B cell (primary cell): ENCODE measurements around the gene SPEF1. TPM values are rescaled to one million over a fixed set of nuclear protein-coding genes. Genes with fewer than 3 reads are reported as not detected.
A peak's percentile ranks its signal among the peaks of the same experiment; 100 is the strongest.

Experiments
- ATAC-seq: fragments of 200-7000 bp; cut with Tn5 transposase; one replicate; pipeline ENCODE4 v1.10.0; 2021; ENCODE audit warnings: low read depth, mild to moderate bottlenecking, moderate number of reproducible peaks, moderate library complexity
- CTCF ChIA-PET: fragments of 350-600 bp; sonication (Branson Sonifier 250); formaldehyde crosslinking; loops from one replicate; lab custom pipeline; 2021; ENCODE audit warnings: antibody characterized with exemption, inconsistent platforms; lab: Charles Lee
- POLR2A ChIA-PET: fragments of 350-600 bp; sonication (Branson Sonifier 250); formaldehyde crosslinking; loops from one replicate; lab custom pipeline; 2021; ENCODE audit warnings: antibody characterized with exemption; lab: Charles Lee
- DNase-seq: peaks from one replicate; pipeline ENCODE4 v3.0.0; 2013
- H2AFZ ChIP-seq: 2 replicates; pipeline ENCODE4 v1.6.1; 2012; ENCODE audit warnings: mild to moderate bottlenecking, low read depth, low read length; ENCODE audit not compliant: insufficient read depth, poor library complexity, severe bottlenecking
- H3K27ac ChIP-seq, 2 donors: 1 replicate in 1 of 2; 2 replicates in 1 of 2; pipeline ENCODE4 v1.5.1; 2012 to 2013; ENCODE audit warnings: low read length in 2 of 2, mild to moderate bottlenecking in 2 of 2, moderate library complexity in 1 of 2
- H3K27me3 ChIP-seq, 4 experiments: fragments of 200-600 bp in 1 of 4; sonication (generic) in 1 of 4; replicated peaks in 1 of 4; 1 replicate in 2 of 4; 2 replicates in 2 of 4; pipeline versions ENCODE4 v1.6.1 to v1.7.0; 2013 to 2016; ENCODE audit warnings: low read length in 3 of 4, mild to moderate bottlenecking in 2 of 4, mixed read lengths in 1 of 4, moderate library complexity in 1 of 4; ENCODE audit not compliant: insufficient read depth in 4 of 4, control insufficient read depth in 3 of 4; ENCODE audit errors: control extremely low read depth in 1 of 4
- H3K36me3 ChIP-seq, 2 experiments: replicated peaks in 1 of 2; 1 replicate in 1 of 2; 2 replicates in 1 of 2; pipeline versions ENCODE4 v1.6.1 to v1.7.1; 2013; ENCODE audit warnings: low read length in 1 of 2; ENCODE audit not compliant: insufficient read depth in 2 of 2, control insufficient read depth in 1 of 2; ENCODE audit errors: control extremely low read depth in 1 of 2, extremely low read depth in 1 of 2
- H3K4me1 ChIP-seq, 2 donors: fragments of 200-600 bp in 1 of 2; sonication (generic) in 1 of 2; 1 replicate in 1 of 2; 2 replicates in 1 of 2; pipeline versions ENCODE4 v1.5.1 to v1.6.1; 2013 to 2017; ENCODE audit warnings: low read length in 2 of 2; ENCODE audit not compliant: control insufficient read depth in 2 of 2, insufficient read depth in 2 of 2
- H3K4me2 ChIP-seq: replicated peaks from 2 replicates; pipeline ENCODE3; 2012; ENCODE audit warnings: mild to moderate bottlenecking, low read depth, low read length; ENCODE audit not compliant: poor library complexity, severe bottlenecking
- H3K4me3 ChIP-seq, 5 experiments: fragments of 200-600 bp in 1 of 5; sonication (generic) in 1 of 5; 1 replicate in 3 of 5; 2 replicates in 2 of 5; pipeline versions ENCODE4 v1.5.1 to v1.7.0; 2011 to 2016; ENCODE audit warnings: low read length in 4 of 5, mild to moderate bottlenecking in 4 of 5, low read depth in 2 of 5, control low read depth in 1 of 5, moderate library complexity in 1 of 5; ENCODE audit not compliant: insufficient read depth in 1 of 5; ENCODE audit errors: control extremely low read depth in 1 of 5, extremely low read depth in 1 of 5
- H3K79me2 ChIP-seq: fragments of 200-600 bp; sonication (generic); one replicate; pipeline ENCODE4 v1.6.0; 2016; ENCODE audit warnings: low read length; ENCODE audit not compliant: control insufficient read depth, insufficient read depth
- H3K9ac ChIP-seq: fragments of 200-600 bp; sonication (generic); 2 replicates; pipeline ENCODE4 v1.6.1; 2017; ENCODE audit warnings: mild to moderate bottlenecking, low read length, moderate library complexity
- H3K9me3 ChIP-seq, 3 donors: one replicate each; pipeline versions ENCODE4 v1.6.1 to v1.7.1; 2013; ENCODE audit warnings: low read length in 2 of 3; ENCODE audit not compliant: control insufficient read depth in 2 of 3, insufficient read depth in 1 of 3; ENCODE audit errors: control extremely low read depth in 1 of 3
- H4K20me1 ChIP-seq: 2 replicates; pipeline ENCODE4 v1.6.0; 2012; ENCODE audit warnings: mild to moderate bottlenecking, low read length; ENCODE audit not compliant: insufficient read depth, control insufficient read depth, poor library complexity, severe bottlenecking
- H3K27ac Mint-ChIP-seq: one replicate; pipeline ENCODE4 v1.8.0; 2021; ENCODE audit warnings: mixed read lengths
- H3K27me3 Mint-ChIP-seq: one replicate; pipeline ENCODE4 v1.8.0; 2021; ENCODE audit warnings: mixed read lengths
- H3K4me1 Mint-ChIP-seq: one replicate; pipeline ENCODE4 v1.8.0; 2021; ENCODE audit warnings: mixed read lengths
- H3K4me3 Mint-ChIP-seq: one replicate; pipeline ENCODE4 v1.8.0; 2021; ENCODE audit warnings: mixed read lengths
- H3K9me3 Mint-ChIP-seq: one replicate; pipeline ENCODE4 v1.8.0; 2022; ENCODE audit warnings: mixed read lengths; ENCODE audit not compliant: insufficient read depth
- CTCF ChIP-seq: fragments of 200-600 bp; IDR thresholded peaks from one replicate; pipeline ENCODE4 v1.8.0; 2022; ENCODE audit warnings: antibody characterized with exemption, mild to moderate bottlenecking
- EZH2 ChIP-seq: IDR thresholded peaks from 2 replicates; pipeline ENCODE4 v1.6.1; 2012; ENCODE audit warnings: borderline replicate concordance, low read depth, mild to moderate bottlenecking, moderate library complexity, low read length; ENCODE audit not compliant: insufficient read depth, poor library complexity, severe bottlenecking
- WGBS: methylation state at CpG from one replicate; pipeline ENCODE4 v1.1.5; 2013; ENCODE audit warnings: missing lambda C conversion rate; ENCODE audit not compliant: insufficient coverage; 5-methylcytosine and 5-hydroxymethylcytosine counted together
- intact Hi-C: fragments of 100-400 bp; cut with micrococcal nuclease; formaldehyde crosslinking; loops from one replicate; pipeline ENCODE4 v1.10.0; 2022
- polyA plus RNA-seq: library from polyadenylated mRNA; depleted of rRNA; stranded (reverse); fragments of >200 nt; gene quantifications from 2 replicates; pipeline ENCODE4 v1.2.3, GENCODE V29; 2012
- total RNA-seq, 2 donors: library from RNA; stranded (reverse); fragments of 120-200 nt in 1 of 2; gene quantifications; 1 replicate in 1 of 2; 2 replicates in 1 of 2; pipeline versions ENCODE4 v1.2.3 to v1.2.4, GENCODE V29; 2013 to 2022

SPEF1 gene
- total and polyA plus RNA-seq, 2 donors (not counting 1 experiment from before 2014, with no cell fraction given), result not detected

GRCh38 chr20:3759884-3760283, 21.4 kb downstream of the SPEF1 start:
- peak overlapping the region; percentile 59 for H3K27ac Mint-ChIP-seq
- no peak for TF ChIP-seq EZH2
- no peak for TF ChIP-seq CTCF
- peaks cover 16% of the 10 kb centered on the region for H3K79me2 ChIP-seq

GRCh38 chr20:3759316-3759823, 21.9 kb downstream of the SPEF1 start:
- Mint-ChIP-seq H3K9me3 (no peaks in the 10 kb centered on the region), H3K27me3 (no peaks in the 10 kb centered on the region), H3K4me3 (no peak overlapping the region), H3K27ac (peak overlapping the region; percentile 59), H3K4me1 (peaks cover 14% of the 10 kb centered on the region)
- WGBS, result 96% methylated on average over 10 of the region's 11 CpGs
- TF ChIP-seq EZH2 (no peak), CTCF (no peak)
- DNase-seq, result no peak
- H3K27me3 ChIP-seq, result no peaks in the 10 kb centered on the region
- H3K4me1 ChIP-seq, result peaks cover 5 to 12% of the 10 kb centered on the region in 2 donors
- peaks cover 0 to 4% (median 0%) of the 10 kb centered on the region in 3 donors for H3K9me3 ChIP-seq
- H3K27ac ChIP-seq, result no peak overlapping the region
- no peak overlapping the region for H3K4me3 ChIP-seq
- no peak overlapping the region for H3K9ac ChIP-seq
- no peaks in the 10 kb centered on the region for H4K20me1 ChIP-seq
- ChIA-PET CTCF (interaction anchor here (0.7 kb wide), 1 partner anchor 11 kb away, joined by 3 read pairs; no protein-coding TSS in a partner anchor), POLR2A (no interaction called here)
- H3K79me2 ChIP-seq, result peaks cover 13% of the 10 kb centered on the region
- peaks cover 0 to 8% of the 10 kb centered on the region in 2 experiments for H3K36me3 ChIP-seq
- ATAC-seq, result no peak
- no peak overlapping the region for H2AFZ ChIP-seq
- no peak overlapping the region for H3K4me2 ChIP-seq
- intact Hi-C loops, result no loop called here

More at GRCh38 chr20:3759884-3760283, 21.4 kb downstream of the SPEF1 start:
- Mint-ChIP-seq H3K9me3 (no peaks in the 10 kb centered on the region), H3K27me3 (no peaks in the 10 kb centered on the region), H3K4me3 (no peak overlapping the region), H3K4me1 (peaks cover 17% of the 10 kb centered on the region)
- Histone ChIP-seq H3K27me3 (no peaks in the 10 kb centered on the region), H3K4me2 (no peak overlapping the region), H2AFZ (no peak overlapping the region), H3K27ac (no peak overlapping the region), H4K20me1 (no peaks in the 10 kb centered on the region), H3K4me3 (no peak overlapping the region), H3K9ac (no peak overlapping the region), H3K36me3 (peaks cover 0 to 8% of the 10 kb centered on the region in 2 experiments), H3K4me1 (peaks cover 5 to 12% of the 10 kb centered on the region in 2 donors), H3K9me3 (peaks cover 0 to 4% (median 0%) of the 10 kb centered on the region in 3 donors)
- intact Hi-C loops, result no loop called here
- DNase-seq (no peak), ATAC-seq (no peak)
- ChIA-PET CTCF (interaction anchor here (0.6 kb wide), 1 partner anchor 999 kb away, joined by 3 read pairs; no protein-coding TSS in a partner anchor), POLR2A (no interaction called here)
- 95% methylated on average over 11 of the region's 11 CpGs for WGBS
